Measurements from ENCODE around the gene CLEC3A.

Gene CLEC3A

DNA sequence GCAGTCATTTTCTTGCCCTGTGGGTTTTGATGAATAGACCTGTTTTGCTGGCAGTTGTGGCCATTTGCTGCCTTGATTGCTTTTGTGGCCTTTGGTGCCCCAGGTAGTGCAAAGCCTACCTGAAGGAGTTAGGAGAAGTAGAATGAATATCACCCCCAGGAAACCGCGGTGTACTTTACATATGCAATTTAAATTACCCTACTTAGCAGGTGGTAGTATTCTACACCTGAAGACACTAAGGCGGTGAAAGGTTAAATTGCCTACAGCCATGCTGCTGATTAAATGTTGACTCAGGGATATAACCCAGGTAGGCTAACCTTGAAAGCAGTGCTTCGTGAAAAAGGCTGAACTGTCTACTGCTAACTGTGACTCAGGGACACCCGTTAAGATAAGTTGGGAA, 49.9 kb downstream of the CLEC3A start:
- no peak for TF ChIP-seq CTCF (IDR thresholded peaks at IDR 0.05; ENCODE audit: insufficient read depth, low read length, poor library complexity, severe bottlenecking)
- Histone ChIP-seq H3K4me3 (replicated peaks; ENCODE audit: low read depth, low read length) (no peak overlapping the region), H3K27me3 (replicated peaks; ENCODE audit: control insufficient read depth, insufficient read depth, low read length) (no peaks in the 10 kb centered on the region; the same call in 1 of the 2 replicates), H3K36me3 (ENCODE audit: control insufficient read depth, insufficient read depth, low read length) (no peaks in the 10 kb centered on the region)
- no peak for DNase-seq (ENCODE audit: extremely low read depth, insufficient read length)

DNA sequence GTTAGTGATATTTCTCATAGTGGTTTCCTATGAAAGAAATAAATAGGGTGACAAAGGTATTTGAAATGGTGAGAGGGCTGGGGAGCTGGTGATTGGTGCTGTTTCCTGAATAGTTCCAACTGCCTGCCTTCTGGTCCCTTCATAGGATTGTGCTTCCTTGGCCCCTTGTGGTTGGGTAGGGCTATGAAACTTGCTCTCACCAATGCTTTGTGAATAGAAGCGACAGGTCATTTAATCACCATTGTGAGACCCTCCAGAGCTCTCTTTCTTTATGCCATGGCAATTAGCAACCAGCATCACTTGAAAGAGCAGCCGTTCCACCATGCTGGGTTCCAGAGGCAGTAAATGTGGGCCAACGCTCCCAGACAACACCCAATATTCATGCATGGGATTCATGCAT, 53.5 kb downstream of the CLEC3A start:
- no peaks in the 10 kb centered on the region for H3K36me3 ChIP-seq (ENCODE audit: control insufficient read depth, insufficient read depth, low read length)
- TF ChIP-seq CTCF (IDR thresholded peaks at IDR 0.05; ENCODE audit: insufficient read depth, low read length, poor library complexity, severe bottlenecking) = no peak
- no peak overlapping the region for H3K4me3 ChIP-seq (replicated peaks; ENCODE audit: low read depth, low read length)
- no peaks in the 10 kb centered on the region; the same call in 1 of the 2 replicates for H3K27me3 ChIP-seq (replicated peaks; ENCODE audit: control insufficient read depth, insufficient read depth, low read length)
- no peak for DNase-seq (ENCODE audit: extremely low read depth, insufficient read length)

DNA sequence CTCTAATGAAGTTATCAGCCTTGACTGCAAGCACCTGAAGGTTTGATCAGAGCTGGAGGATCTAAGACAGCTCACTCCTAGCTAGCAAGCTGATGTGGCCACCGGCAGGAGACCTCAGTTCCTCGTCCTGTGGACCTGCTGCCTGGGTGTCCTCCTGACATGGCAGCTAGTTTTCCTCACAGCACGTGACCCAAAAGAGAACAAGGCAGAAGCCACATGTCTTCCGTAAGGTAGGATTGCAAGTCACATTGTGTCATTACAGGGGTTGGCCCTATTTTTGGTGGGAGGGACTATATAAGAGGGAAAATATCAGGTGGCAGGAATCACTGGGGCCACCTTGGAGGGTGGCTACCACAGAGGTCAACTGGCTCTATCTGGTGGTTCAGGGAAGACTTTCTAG, 59.0 kb downstream of the CLEC3A start:
- DNase-seq (ENCODE audit: extremely low read depth, insufficient read length) = no peak
- H3K27me3 ChIP-seq (replicated peaks; ENCODE audit: control insufficient read depth, insufficient read depth, low read length) = no peaks in the 10 kb centered on the region
- H3K36me3 ChIP-seq (ENCODE audit: control insufficient read depth, insufficient read depth, low read length) = no peaks in the 10 kb centered on the region
- H3K4me3 ChIP-seq (replicated peaks; ENCODE audit: low read depth, low read length) = no peak overlapping the region
- no peak for TF ChIP-seq CTCF (IDR thresholded peaks at IDR 0.05; ENCODE audit: insufficient read depth, low read length, poor library complexity, severe bottlenecking)
